ENCODE results near the gene PKM. TPM values are rescaled to one million over a fixed set of nuclear protein-coding genes. Genes with fewer than 3 reads are reported as not detected.

PKM gene
- total and polyA plus RNA-seq, 9 of the 15 experiments (the other 6 are each of a cell fraction or from before 2014, with no cell fraction given): 140 to 825 (median 383) TPM

- TF ChIP-seq RNF219 (CRISPR knock-in tag; IDR thresholded peaks at IDR 0.05) (no peak), ETV1 (tag; conservative IDR thresholded peaks at IDR 0.05; ENCODE audit: low read depth) (peak; percentile 89), HBP1 (CRISPR knock-in tag; IDR thresholded peaks at IDR 0.05) (no peak), SRSF9 (IDR thresholded peaks at IDR 0.05; ENCODE audit: borderline replicate concordance, low read depth, low read length) (no peak), SNRNP70 (optimal IDR thresholded peaks at IDR 0.05; ENCODE audit: low read depth, low read length) (no peak), ESRRA (IDR thresholded peaks at IDR 0.05; ENCODE audit: borderline replicate concordance, low read depth) (no peak), ELF2 (CRISPR knock-in tag; IDR thresholded peaks at IDR 0.05) (no peak), CBX2 (IDR thresholded peaks at IDR 0.05; ENCODE audit: insufficient read depth, low read length, poor library complexity, severe bottlenecking) (no peak), CXXC5 (CRISPR knock-in tag; IDR thresholded peaks at IDR 0.05) (peak; percentile 26; the same call in 1 of the 2 replicates), POLR2AphosphoS2 (IDR thresholded peaks at IDR 0.05; ENCODE audit: low read length) (no peak), BRCA1 (IDR thresholded peaks at IDR 0.05) (no peak), BRCA1 (CRISPR knock-in tag; IDR thresholded peaks at IDR 0.05) (no peak), MBD1 (CRISPR knock-in tag; IDR thresholded peaks at IDR 0.05) (no peak), ZNF785 (CRISPR knock-in tag; IDR thresholded peaks at IDR 0.05) (no peak), NONO (IDR thresholded peaks at IDR 0.05; ENCODE audit: low read depth in 2 of 2, low read length in 1 of 2) (no peak), ZNF507 (tag; conservative IDR thresholded peaks at IDR 0.05) (no peak), STAT5B (CRISPR knock-in tag; IDR thresholded peaks at IDR 0.05) (no peak)
- TF ChIP-seq, protein P1, sequence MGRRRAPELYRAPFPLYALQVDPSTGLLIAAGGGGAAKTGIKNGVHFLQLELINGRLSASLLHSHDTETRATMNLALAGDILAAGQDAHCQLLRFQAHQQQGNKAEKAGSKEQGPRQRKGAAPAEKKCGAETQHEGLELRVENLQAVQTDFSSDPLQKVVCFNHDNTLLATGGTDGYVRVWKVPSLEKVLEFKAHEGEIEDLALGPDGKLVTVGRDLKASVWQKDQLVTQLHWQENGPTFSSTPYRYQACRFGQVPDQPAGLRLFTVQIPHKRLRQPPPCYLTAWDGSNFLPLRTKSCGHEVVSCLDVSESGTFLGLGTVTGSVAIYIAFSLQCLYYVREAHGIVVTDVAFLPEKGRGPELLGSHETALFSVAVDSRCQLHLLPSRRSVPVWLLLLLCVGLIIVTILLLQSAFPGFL (CRISPR knock-in tag; IDR thresholded peaks at IDR 0.05): no peak
- TF ChIP-seq, protein P2, sequence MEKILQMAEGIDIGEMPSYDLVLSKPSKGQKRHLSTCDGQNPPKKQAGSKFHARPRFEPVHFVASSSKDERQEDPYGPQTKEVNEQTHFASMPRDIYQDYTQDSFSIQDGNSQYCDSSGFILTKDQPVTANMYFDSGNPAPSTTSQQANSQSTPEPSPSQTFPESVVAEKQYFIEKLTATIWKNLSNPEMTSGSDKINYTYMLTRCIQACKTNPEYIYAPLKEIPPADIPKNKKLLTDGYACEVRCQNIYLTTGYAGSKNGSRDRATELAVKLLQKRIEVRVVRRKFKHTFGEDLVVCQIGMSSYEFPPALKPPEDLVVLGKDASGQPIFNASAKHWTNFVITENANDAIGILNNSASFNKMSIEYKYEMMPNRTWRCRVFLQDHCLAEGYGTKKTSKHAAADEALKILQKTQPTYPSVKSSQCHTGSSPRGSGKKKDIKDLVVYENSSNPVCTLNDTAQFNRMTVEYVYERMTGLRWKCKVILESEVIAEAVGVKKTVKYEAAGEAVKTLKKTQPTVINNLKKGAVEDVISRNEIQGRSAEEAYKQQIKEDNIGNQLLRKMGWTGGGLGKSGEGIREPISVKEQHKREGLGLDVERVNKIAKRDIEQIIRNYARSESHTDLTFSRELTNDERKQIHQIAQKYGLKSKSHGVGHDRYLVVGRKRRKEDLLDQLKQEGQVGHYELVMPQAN (IDR thresholded peaks at IDR 0.05; ENCODE audit: borderline replicate concordance): no peak
Observed at GRCh38 chr15:72231833-72232478, 966 bp upstream of the PKM start (continued).
